DMS53 treated with DMSO at 0.1 percent for 48 hours (cell line): ENCODE measurements around the gene KCNH2.

Experiments used
- DNase-seq: peaks from one replicate; lab custom pipeline; 2025; ENCODE audit not compliant: unreplicated experiment; lab: John Stamatoyannopoulos, UW

The KCNH2 gene

GRCh38 chr7:150976529-150977381, 1.4 kb downstream of the KCNH2 start:
- DNase-seq = peak; percentile 63

GRCh38 chr7:150975536-150976319, 2.4 kb downstream of the KCNH2 start:
- DNase-seq = peak; percentile 58

GRCh38 chr7:150974468-150975391, 3.4 kb downstream of the KCNH2 start:
- DNase-seq = peak; percentile 82

DNA sequence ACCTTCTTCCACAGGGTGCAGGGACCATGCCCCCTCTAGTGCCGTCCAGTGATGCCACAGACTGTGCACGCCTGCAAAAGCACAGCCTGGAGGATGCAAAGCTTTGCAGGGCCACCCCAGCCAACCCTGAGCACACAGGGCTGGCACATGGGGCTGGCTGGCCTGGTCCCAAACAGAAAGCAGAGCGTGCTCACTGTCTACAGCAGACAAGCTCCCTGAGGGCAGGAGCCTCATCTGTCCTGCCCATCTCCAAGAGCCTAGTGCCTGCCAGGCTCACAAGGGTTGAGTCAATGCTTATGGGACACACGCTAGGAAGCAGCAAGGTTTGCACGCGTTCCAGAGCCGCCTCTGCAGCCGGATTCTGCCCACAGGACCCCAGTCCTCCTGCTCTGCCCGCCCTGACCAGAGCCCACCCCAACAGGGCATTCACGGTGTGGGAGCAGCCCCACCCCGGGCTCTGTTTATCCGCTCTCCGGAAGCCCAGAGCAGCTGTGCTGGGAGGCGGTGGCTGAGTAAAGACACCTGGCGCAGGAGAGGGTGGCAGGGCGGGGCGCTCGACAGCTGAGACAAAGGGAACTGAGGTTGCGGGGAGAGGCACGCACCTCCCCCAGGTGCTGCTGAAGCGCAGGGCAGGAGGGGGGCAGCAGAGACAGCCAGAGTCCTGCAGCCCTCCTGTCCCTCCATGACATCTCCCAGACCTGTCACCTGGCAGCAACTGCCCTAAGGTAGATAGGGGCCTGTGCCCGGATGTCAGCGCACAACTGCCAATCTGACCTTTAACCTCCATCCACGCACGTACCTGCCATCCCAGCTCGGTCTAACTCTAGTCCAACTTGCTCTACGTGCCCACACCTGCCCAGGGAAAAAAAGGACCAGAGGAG, 4.3 kb downstream of the KCNH2 start:
- DNase-seq = peak; percentile 94

DNA sequence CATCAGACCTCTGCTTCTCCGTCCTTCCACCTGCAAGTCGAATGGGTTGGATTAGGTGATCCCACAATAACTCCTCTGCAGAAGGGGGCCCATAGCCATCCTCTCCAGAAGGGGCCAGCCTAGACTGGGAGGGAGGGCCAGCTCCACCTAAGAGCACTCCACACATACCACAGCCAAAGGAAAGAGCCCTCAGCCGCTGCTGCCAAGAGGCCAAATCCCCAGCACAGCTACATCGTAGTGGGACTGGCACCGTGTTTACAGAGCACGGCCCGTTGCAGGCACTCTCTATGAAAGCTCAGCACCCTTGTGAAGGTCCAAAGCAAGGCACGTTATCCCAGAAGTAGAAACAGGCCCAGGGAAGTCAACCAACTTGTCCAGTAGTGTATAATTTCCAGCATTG, 5.4 kb downstream of the KCNH2 start:
- no peak for DNase-seq

GRCh38 chr7:150972023-150972468, 6.1 kb downstream of the KCNH2 start:
- no peak for DNase-seq

GRCh38 chr7:150971242-150972022, 6.7 kb downstream of the KCNH2 start:
- DNase-seq = no peak

- no peak for DNase-seq
Measured at GRCh38 chr7:150970424-150970823, 7.7 kb downstream of the KCNH2 start.

- no peak for DNase-seq
Measured at GRCh38 chr7:150969475-150969874, 8.6 kb downstream of the KCNH2 start.

GRCh38 chr7:150968734-150969372, 9.3 kb downstream of the KCNH2 start:
- no peak for DNase-seq

GRCh38 chr7:150968056-150968733, 9.9 kb downstream of the KCNH2 start:
- DNase-seq = no peak

DNA sequence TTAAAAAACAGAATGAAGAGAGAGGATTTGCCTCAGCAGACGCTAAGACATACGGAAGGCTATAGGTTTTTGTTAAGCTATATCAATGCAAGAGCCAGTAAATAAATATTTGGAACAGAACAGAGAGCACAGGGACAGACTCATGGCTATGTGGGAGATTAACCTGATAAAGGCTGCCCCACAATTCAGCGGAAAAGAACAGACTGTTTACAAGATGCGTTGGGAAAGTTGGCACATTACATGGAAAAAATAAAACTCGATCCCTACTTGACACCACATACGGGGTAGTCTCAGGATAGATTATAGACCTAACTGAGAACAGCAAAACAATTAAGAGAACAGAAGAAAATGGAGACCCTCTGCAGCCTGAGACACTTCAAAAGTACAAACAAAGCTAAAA, 10.8 kb downstream of the KCNH2 start:
- no peak for DNase-seq

DNA sequence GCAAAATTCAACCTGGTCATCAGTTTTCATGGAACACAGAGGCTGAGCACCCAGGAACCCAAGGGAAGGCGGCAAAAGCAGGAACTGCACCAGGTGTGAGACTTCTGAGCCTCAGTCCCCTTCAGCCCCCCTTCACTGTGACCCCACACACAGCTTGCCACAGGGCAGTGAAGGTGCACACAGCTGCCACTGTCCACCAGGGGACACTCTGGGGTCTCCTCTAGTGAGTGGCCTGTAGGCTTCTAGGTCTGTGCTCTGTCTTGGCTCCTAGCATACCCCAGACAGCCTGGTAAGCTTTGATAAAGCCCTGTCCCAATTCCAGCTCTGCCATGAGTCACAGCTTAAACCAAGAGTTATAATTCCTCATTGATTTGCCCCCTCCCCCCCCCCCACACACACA, 12.1 kb downstream of the KCNH2 start:
- peak; percentile 11 for DNase-seq

- DNase-seq = no peak
Measured at GRCh38 chr7:150965273-150965830, 12.8 kb downstream of the KCNH2 start.

DNA sequence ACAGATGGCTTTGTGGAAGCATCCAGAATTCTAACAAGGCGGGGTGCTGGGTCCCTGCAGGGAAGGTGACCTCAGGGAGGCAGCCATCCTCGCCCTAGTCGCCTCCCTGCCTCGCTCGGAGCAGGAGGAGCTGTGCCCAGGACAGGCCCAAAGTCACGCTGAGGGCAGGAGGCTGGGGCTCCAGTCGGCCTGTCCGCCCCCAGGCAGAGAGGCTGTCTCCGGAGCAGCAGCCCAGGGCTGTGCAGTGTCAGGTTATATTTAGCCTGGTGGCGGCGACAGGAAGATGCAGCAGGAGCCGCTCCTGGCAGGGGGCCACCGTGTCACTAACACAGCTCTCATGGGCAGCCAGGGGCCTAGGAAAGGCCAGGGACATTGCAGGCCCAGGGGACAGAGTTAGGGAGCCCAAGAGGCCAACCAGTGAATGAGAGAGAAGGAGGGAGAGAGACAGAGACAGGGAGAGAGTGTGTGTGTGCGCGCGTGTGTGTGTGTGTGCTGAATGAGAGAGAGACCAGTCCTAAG, 13.5 kb downstream of the KCNH2 start:
- no peak for DNase-seq

GRCh38 chr7:150963707-150964559, 14.2 kb downstream of the KCNH2 start:
- no peak for DNase-seq
